ENCODE results near the gene RFTN1.

DNA sequence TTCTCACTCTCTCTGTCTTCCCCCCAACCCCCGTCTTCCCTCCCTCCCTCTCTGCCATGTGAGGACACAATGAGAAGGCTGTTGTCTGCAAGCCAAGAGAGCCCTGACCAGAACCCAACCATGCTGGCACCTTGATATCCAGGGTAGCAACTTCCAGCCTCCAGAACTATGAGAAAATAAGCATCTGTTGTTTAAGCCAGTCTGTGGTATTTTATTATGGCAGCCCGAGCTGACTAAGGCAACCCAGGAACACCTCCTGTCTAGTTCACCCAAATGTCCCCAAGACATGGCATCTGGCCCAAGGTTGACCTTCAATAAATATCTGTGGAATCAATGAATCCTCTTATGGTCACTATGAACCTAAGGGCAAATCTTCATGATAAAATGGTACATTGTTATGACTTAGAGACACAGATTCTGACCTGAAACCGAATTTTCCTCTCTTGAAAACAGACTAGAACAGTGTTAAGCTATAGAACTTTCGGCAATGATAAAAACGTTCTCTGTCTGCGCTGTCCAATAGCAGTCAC lies 26.5 kb downstream of the RFTN1 start:
- TF ChIP-seq, protein P1, sequence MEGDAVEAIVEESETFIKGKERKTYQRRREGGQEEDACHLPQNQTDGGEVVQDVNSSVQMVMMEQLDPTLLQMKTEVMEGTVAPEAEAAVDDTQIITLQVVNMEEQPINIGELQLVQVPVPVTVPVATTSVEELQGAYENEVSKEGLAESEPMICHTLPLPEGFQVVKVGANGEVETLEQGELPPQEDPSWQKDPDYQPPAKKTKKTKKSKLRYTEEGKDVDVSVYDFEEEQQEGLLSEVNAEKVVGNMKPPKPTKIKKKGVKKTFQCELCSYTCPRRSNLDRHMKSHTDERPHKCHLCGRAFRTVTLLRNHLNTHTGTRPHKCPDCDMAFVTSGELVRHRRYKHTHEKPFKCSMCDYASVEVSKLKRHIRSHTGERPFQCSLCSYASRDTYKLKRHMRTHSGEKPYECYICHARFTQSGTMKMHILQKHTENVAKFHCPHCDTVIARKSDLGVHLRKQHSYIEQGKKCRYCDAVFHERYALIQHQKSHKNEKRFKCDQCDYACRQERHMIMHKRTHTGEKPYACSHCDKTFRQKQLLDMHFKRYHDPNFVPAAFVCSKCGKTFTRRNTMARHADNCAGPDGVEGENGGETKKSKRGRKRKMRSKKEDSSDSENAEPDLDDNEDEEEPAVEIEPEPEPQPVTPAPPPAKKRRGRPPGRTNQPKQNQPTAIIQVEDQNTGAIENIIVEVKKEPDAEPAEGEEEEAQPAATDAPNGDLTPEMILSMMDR (IDR thresholded peaks at IDR 0.05) = no peak
- no peak for TF ChIP-seq POLR2A (IDR thresholded peaks at IDR 0.05)

Measured in testis (tissue), 2 donors.